H1 (cell line): ENCODE data around the gene VMP1. TPM values are rescaled to one million over a fixed set of nuclear protein-coding genes. Genes with fewer than 3 reads are reported as not detected.

Experiments
- CTCF ChIA-PET: fragments of 300-600 bp; sonication (Branson Sonifier 250); formaldehyde crosslinking; loops from one replicate; lab custom pipeline; 2021; ENCODE audit not compliant: partially characterized antibody; lab: Charles Lee
- POLR2A ChIA-PET: fragments of 300-600 bp; sonication (Branson Sonifier 250); formaldehyde crosslinking; loops from one replicate; lab custom pipeline; 2021; ENCODE audit warnings: inconsistent platforms; ENCODE audit not compliant: partially characterized antibody; lab: Charles Lee
- DNase-seq, 2 experiments: peaks; one replicate each; pipeline versions ENCODE4 v3.0.0 to v3.0.0-alpha.2; 2010 to 2022; ENCODE audit warnings: low spot score in 2 of 2, low read depth in 1 of 2, mixed read lengths in 1 of 2
- FAIRE-seq: peaks from 2 replicates; lab custom pipeline; 2011; peaks lifted over from hg19 to GRCh38; lab: Jason Lieb, UNC
- H2AFZ ChIP-seq: 2 replicates; pipeline ENCODE4 v1.8.1; 2012; ENCODE audit warnings: low read length, inconsistent platforms
- H2AK5ac ChIP-seq: 2 replicates; pipeline ENCODE4 v1.6.1; 2013; ENCODE audit warnings: low read depth, low read length
- H2BK120ac ChIP-seq: replicated peaks from 2 replicates; pipeline ENCODE3; 2013; ENCODE audit warnings: low read depth, low read length, inconsistent platforms
- H2BK12ac ChIP-seq: 2 replicates; pipeline ENCODE4 v1.6.1; 2013; ENCODE audit warnings: low read depth, low read length
- H2BK15ac ChIP-seq: 2 replicates; pipeline ENCODE4 v1.6.1; 2013; ENCODE audit warnings: low read length
- H2BK20ac ChIP-seq: 2 replicates; pipeline ENCODE4 v1.6.1; 2013; ENCODE audit warnings: low read length
- H2BK5ac ChIP-seq: 2 replicates; pipeline ENCODE4 v1.6.1; 2013; ENCODE audit warnings: low read depth, low read length
- H3K14ac ChIP-seq: 2 replicates; pipeline ENCODE4 v1.6.1; 2013; ENCODE audit warnings: inconsistent platforms; ENCODE audit not compliant: insufficient read length
- H3K18ac ChIP-seq: 2 replicates; pipeline ENCODE4 v1.6.1; 2013; ENCODE audit warnings: low read length; ENCODE audit errors: extremely low read depth
- H3K23ac ChIP-seq: 2 replicates; pipeline ENCODE4 v1.6.1; 2013; ENCODE audit warnings: inconsistent platforms; ENCODE audit not compliant: insufficient read length
- H3K23me2 ChIP-seq: 2 replicates; pipeline ENCODE4 v1.6.1; 2013; ENCODE audit warnings: low read depth, low read length
- H3K27ac ChIP-seq: 2 replicates; pipeline ENCODE4 v1.6.1; 2011; ENCODE audit warnings: low read depth, low read length, inconsistent platforms
- H3K27me3 ChIP-seq, 4 experiments: replicated peaks in 1 of 4; 1 replicate in 1 of 4; 2 replicates in 3 of 4; pipeline versions ENCODE4 v1.6.1 to v1.8.1; 2011 to 2013; ENCODE audit warnings: low read length in 3 of 4, mild to moderate bottlenecking in 3 of 4, inconsistent platforms in 2 of 4, mixed read lengths in 2 of 4, moderate library complexity in 1 of 4; ENCODE audit not compliant: control insufficient read depth in 3 of 4, insufficient read depth in 3 of 4; ENCODE audit errors: extremely low read depth in 1 of 4
- H3K36me3 ChIP-seq, 4 experiments: 2 replicates each; pipeline versions ENCODE4 v1.6.1 to v1.8.1; 2011 to 2013; ENCODE audit warnings: mild to moderate bottlenecking in 4 of 4, low read length in 3 of 4, moderate library complexity in 2 of 4, control low read depth in 1 of 4, inconsistent platforms in 1 of 4; ENCODE audit not compliant: insufficient read depth in 4 of 4, control insufficient read depth in 2 of 4
- H3K4ac ChIP-seq: replicated peaks from 2 replicates; pipeline ENCODE3; 2013; ENCODE audit warnings: low read length, low read depth, mixed read lengths, inconsistent platforms; ENCODE audit not compliant: insufficient read length
- H3K4me1 ChIP-seq, 4 experiments: replicated peaks in 1 of 4; 1 replicate in 1 of 4; 2 replicates in 3 of 4; pipeline versions ENCODE4 v1.6.1 to v1.8.1; 2011 to 2013; ENCODE audit warnings: low read length in 3 of 4, inconsistent platforms in 2 of 4, mixed read lengths in 1 of 4; ENCODE audit not compliant: insufficient read depth in 4 of 4, control insufficient read depth in 3 of 4
- H3K4me2 ChIP-seq, 2 experiments: 2 replicates each; pipeline versions ENCODE4 v1.6.1 to v1.8.1; 2011 to 2013; ENCODE audit warnings: low read depth in 2 of 2, low read length in 2 of 2, control low read depth in 1 of 2, inconsistent platforms in 1 of 2, mild to moderate bottlenecking in 1 of 2; ENCODE audit not compliant: insufficient read depth in 1 of 2
- H3K4me3 ChIP-seq, 4 experiments: fragments of 200-600, 300-600 bp in 1 of 4; sonication (generic), shearing (Covaris generic), sonication (Bioruptor Twin) in 1 of 4; 2 replicates each; pipeline versions ENCODE4 v1.5.1 to v1.8.1; 2011 to 2016; ENCODE audit warnings: low read length in 4 of 4, low read depth in 3 of 4, control low read depth in 2 of 4, inconsistent platforms in 2 of 4, mild to moderate bottlenecking in 2 of 4, mixed read lengths in 1 of 4, moderate library complexity in 1 of 4; ENCODE audit not compliant: insufficient read depth in 2 of 4; ENCODE audit errors: extremely low read depth in 1 of 4
- H3K56ac ChIP-seq: replicated peaks from 2 replicates; pipeline ENCODE3; 2013; ENCODE audit warnings: low read depth, mild to moderate bottlenecking, mixed read lengths, low read length, inconsistent platforms; ENCODE audit not compliant: insufficient read length
- H3K79me1 ChIP-seq: 2 replicates; pipeline ENCODE4 v1.6.1; 2013; ENCODE audit warnings: low read depth, low read length, control low read depth
- H3K79me2 ChIP-seq, 2 experiments: 2 replicates each; pipeline versions ENCODE4 v1.6.1 to v1.8.1; 2012 to 2013; ENCODE audit warnings: low read length in 2 of 2, mild to moderate bottlenecking in 2 of 2, inconsistent platforms in 1 of 2; ENCODE audit not compliant: insufficient read depth in 2 of 2, control insufficient read depth in 1 of 2
- H3K9ac ChIP-seq, 4 experiments: replicated peaks in 1 of 4; 1 replicate in 1 of 4; 2 replicates in 3 of 4; pipeline versions ENCODE4 v1.6.1 to v1.8.1; 2011 to 2013; ENCODE audit warnings: low read depth in 3 of 4, low read length in 3 of 4, control low read depth in 2 of 4, mild to moderate bottlenecking in 2 of 4, moderate library complexity in 2 of 4, inconsistent platforms in 1 of 4; ENCODE audit errors: extremely low read depth in 1 of 4
- H3K9me3 ChIP-seq, 2 experiments: 2 replicates each; pipeline versions ENCODE4 v1.6.1 to v1.8.1; 2012 to 2013; ENCODE audit warnings: mild to moderate bottlenecking in 2 of 2, moderate library complexity in 2 of 2, control low read depth in 1 of 2, inconsistent platforms in 1 of 2, low read depth in 1 of 2, low read length in 1 of 2, mixed read lengths in 1 of 2; ENCODE audit not compliant: insufficient read depth in 2 of 2
- H4K20me1 ChIP-seq, 2 experiments: replicated peaks in 1 of 2; 2 replicates each; pipeline versions ENCODE3 to v1.8.1; 2011 to 2013; ENCODE audit warnings: inconsistent platforms in 2 of 2, low read length in 2 of 2, mild to moderate bottlenecking in 1 of 2; ENCODE audit not compliant: insufficient read depth in 2 of 2, control insufficient read depth in 1 of 2
- H4K5ac ChIP-seq: 2 replicates; pipeline ENCODE4 v1.6.1; 2013; ENCODE audit warnings: low read length, low read depth, mixed read lengths, inconsistent platforms; ENCODE audit not compliant: insufficient read length
- H4K8ac ChIP-seq: 2 replicates; pipeline ENCODE4 v1.8.0; 2013; ENCODE audit warnings: mild to moderate bottlenecking, moderate library complexity, low read length, inconsistent platforms; ENCODE audit not compliant: insufficient read depth; ENCODE audit errors: extremely low read depth
- H4K91ac ChIP-seq: replicated peaks from 2 replicates; pipeline ENCODE3; 2013; ENCODE audit warnings: low read length, mixed read lengths, inconsistent platforms; ENCODE audit not compliant: insufficient read length
- ATF2 ChIP-seq: IDR thresholded peaks from 2 replicates; pipeline ENCODE4 v1.6.1; 2012; ENCODE audit warnings: low read length, inconsistent platforms
- BACH1 ChIP-seq: IDR thresholded peaks from 2 replicates; pipeline ENCODE4 v1.6.1; 2012; ENCODE audit warnings: low read length, improper control_type of control experiment
- BRCA1 ChIP-seq: IDR thresholded peaks from 2 replicates; pipeline ENCODE4 v1.6.1; 2012; ENCODE audit warnings: low read depth, low read length, improper control_type of control experiment
- CBX5 ChIP-seq: fragments of 300-800, 300-1000 bp; sonication (generic); IDR thresholded peaks from 2 replicates; pipeline ENCODE4 v1.7.1; 2016; ENCODE audit warnings: antibody characterized with exemption, low read length, low read depth
- EGR1 ChIP-seq: IDR thresholded peaks from 2 replicates; pipeline ENCODE4 v1.6.1; 2011; ENCODE audit warnings: low read depth, low read length, borderline replicate concordance
- EZH2 ChIP-seq: fragments of 200-600 bp; sonication (generic); IDR thresholded peaks from 2 replicates; pipeline ENCODE4 v1.7.1; 2012; ENCODE audit warnings: low read depth, mild to moderate bottlenecking, moderate library complexity, low read length, inconsistent platforms; ENCODE audit not compliant: severe bottlenecking
- FOSL1 ChIP-seq: IDR thresholded peaks from 2 replicates; pipeline ENCODE4 v1.6.1; 2011; ENCODE audit warnings: mild to moderate bottlenecking, low read depth, low read length, moderate library complexity; ENCODE audit not compliant: insufficient read depth
- KDM1A ChIP-seq: fragments of 200-600, 300-600 bp; sonication (generic); IDR thresholded peaks from 2 replicates; pipeline ENCODE4 v1.7.1; 2016; ENCODE audit warnings: mild to moderate bottlenecking, low read length, borderline replicate concordance
- KDM5A ChIP-seq: fragments of 200-600 bp; IDR thresholded peaks from 2 replicates; pipeline ENCODE4 v1.7.1; 2012; ENCODE audit warnings: mild to moderate bottlenecking, low read length, inconsistent platforms, mixed read lengths
- NANOG ChIP-seq: IDR thresholded peaks from 2 replicates; pipeline ENCODE4 v1.6.1; 2011; ENCODE audit warnings: low read length, low read depth, mild to moderate bottlenecking, inconsistent platforms; ENCODE audit not compliant: insufficient read depth, poor library complexity, severe bottlenecking
- NRF1 ChIP-seq: IDR thresholded peaks from 2 replicates; pipeline ENCODE4 v1.6.1; 2011; ENCODE audit warnings: mild to moderate bottlenecking, low read depth, low read length, improper control_type of control experiment
- RXRA ChIP-seq: IDR thresholded peaks from 2 replicates; pipeline ENCODE4 v1.6.1; 2011; ENCODE audit warnings: low read depth, mild to moderate bottlenecking, low read length, moderate library complexity; ENCODE audit not compliant: insufficient read depth
- SAP30 ChIP-seq: fragments of 300-600 bp; sonication (generic); IDR thresholded peaks from 2 replicates; pipeline ENCODE4 v1.7.1; 2012; ENCODE audit warnings: low read length, moderate library complexity, mild to moderate bottlenecking, inconsistent platforms; ENCODE audit not compliant: insufficient read depth, insufficient replicate concordance
- SRF ChIP-seq: IDR thresholded peaks from 2 replicates; pipeline ENCODE4 v1.6.1; 2011; ENCODE audit warnings: mild to moderate bottlenecking, low read depth, low read length, moderate library complexity
- polyA plus RNA-seq, 7 experiments: library from polyadenylated mRNA; depleted of rRNA in 3 of 7; stranded (reverse) in 5 of 7; unstranded in 2 of 7; fragments of >200 nt in 5 of 7; fragments of 200-250 nt in 2 of 7; gene quantifications; 1 replicate in 5 of 7; 2 replicates in 1 of 7; 4 replicates in 1 of 7; pipeline versions ENCODE4 v1.2.1 to v1.2.3, GENCODE V29; 2011 to 2013; ENCODE audit warnings: missing spikeins in 2 of 7, mixed read lengths in 2 of 7
- total RNA-seq: library from RNA; stranded (reverse); fragmentation: NEBNext Ultra II Directional; extraction: Animal tissue kit (Norgen Biotek cat#: 25700); gene quantifications from 2 replicates; pipeline ENCODE4 v1.2.1, GENCODE V29; 2021

The VMP1 gene
- total and polyA plus RNA-seq, 2 of the 8 experiments (the other 6 are each of a cell fraction or from before 2014, with no cell fraction given) = 45.0 to 92.7 TPM

- Histone ChIP-seq H4K91ac (no peak overlapping the region), H3K27me3 (no peaks in the 10 kb centered on the region), H3K56ac (no peak overlapping the region), H3K18ac (no peak overlapping the region), H4K5ac (no peak overlapping the region), H3K79me1 (no peaks in the 10 kb centered on the region; the same call in 1 of the 2 replicates), H2BK20ac (no peak overlapping the region), H3K27ac (no peak overlapping the region), H3K14ac (no peak overlapping the region), H2AFZ (no peak overlapping the region), H3K23ac (no peak overlapping the region), H3K4me2 (no peak overlapping the region), H2BK120ac (no peak overlapping the region), H4K20me1 (no peaks in the 10 kb centered on the region), H3K9me3 (no peaks in the 10 kb centered on the region), H2BK12ac (no peak overlapping the region), H3K79me2 (no peaks in the 10 kb centered on the region), H2AK5ac (no peak overlapping the region), H3K4me3 (no peak overlapping the region), H4K8ac (no peak overlapping the region), H2BK5ac (no peak overlapping the region), H3K9ac (no peak overlapping the region), H3K36me3 (no peaks in the 10 kb centered on the region), H2BK15ac (no peak overlapping the region), H3K4ac (no peak overlapping the region), H3K23me2 (no peaks in the 10 kb centered on the region; the same call in 1 of the 2 replicates), H3K4me1 (no peaks in the 10 kb centered on the region)
- DNase-seq = no peak
- POLR2A ChIA-PET = no interaction called here
- CTCF ChIA-PET = no interaction called here
- FAIRE-seq = no peak
- TF ChIP-seq FOSL1 (no peak), CBX5 (no peak), SAP30 (no peak), KDM5A (no peak), NRF1 (no peak), BACH1 (no peak), SRF (no peak), NANOG (no peak), RXRA (no peak), ATF2 (no peak), EGR1 (no peak), BRCA1 (no peak), EZH2 (no peak), KDM1A (no peak)
Measured at GRCh38 chr17:59767176-59767575, 59.7 kb downstream of the VMP1 start.
